DND-41 (cell line): ENCODE data around the gene PARN.

Experiments used
- EZH2 ChIP-seq: IDR thresholded peaks from 3 replicates; pipeline ENCODE4 v1.6.1; 2012; ENCODE audit warnings: borderline replicate concordance, low read depth, mild to moderate bottlenecking, moderate library complexity, low read length, inconsistent platforms; ENCODE audit not compliant: severe bottlenecking
- TF ChIP-seq, protein P1 (sequence below): IDR thresholded peaks from 2 replicates; pipeline ENCODE4 v1.5.1; 2012; ENCODE audit warnings: borderline replicate concordance, low read length, moderate library complexity, mild to moderate bottlenecking; ENCODE audit not compliant: poor library complexity, severe bottlenecking; ENCODE audit errors: extremely low read depth

- TF ChIP-seq, protein P1, sequence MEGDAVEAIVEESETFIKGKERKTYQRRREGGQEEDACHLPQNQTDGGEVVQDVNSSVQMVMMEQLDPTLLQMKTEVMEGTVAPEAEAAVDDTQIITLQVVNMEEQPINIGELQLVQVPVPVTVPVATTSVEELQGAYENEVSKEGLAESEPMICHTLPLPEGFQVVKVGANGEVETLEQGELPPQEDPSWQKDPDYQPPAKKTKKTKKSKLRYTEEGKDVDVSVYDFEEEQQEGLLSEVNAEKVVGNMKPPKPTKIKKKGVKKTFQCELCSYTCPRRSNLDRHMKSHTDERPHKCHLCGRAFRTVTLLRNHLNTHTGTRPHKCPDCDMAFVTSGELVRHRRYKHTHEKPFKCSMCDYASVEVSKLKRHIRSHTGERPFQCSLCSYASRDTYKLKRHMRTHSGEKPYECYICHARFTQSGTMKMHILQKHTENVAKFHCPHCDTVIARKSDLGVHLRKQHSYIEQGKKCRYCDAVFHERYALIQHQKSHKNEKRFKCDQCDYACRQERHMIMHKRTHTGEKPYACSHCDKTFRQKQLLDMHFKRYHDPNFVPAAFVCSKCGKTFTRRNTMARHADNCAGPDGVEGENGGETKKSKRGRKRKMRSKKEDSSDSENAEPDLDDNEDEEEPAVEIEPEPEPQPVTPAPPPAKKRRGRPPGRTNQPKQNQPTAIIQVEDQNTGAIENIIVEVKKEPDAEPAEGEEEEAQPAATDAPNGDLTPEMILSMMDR, result no peak
- no peak for TF ChIP-seq EZH2
These were observed 184.9 kb downstream of the PARN start for GRCh38 chr16:14444979-14445810.
